Measurements from ENCODE around the gene XYLT1.

- no peak for TF ChIP-seq CTCF (IDR thresholded peaks at IDR 0.05 in 2 of 3, conservative IDR thresholded peaks at IDR 0.05 in 1 of 3; ENCODE audit: control insufficient read depth in 2 of 3, extremely low read depth in 1 of 3, insufficient read depth in 1 of 3, low read depth in 3 of 3, low read length in 3 of 3)
- no peak for TF ChIP-seq NR2C1 (IDR thresholded peaks at IDR 0.05)
These were observed 237.3 kb downstream of the XYLT1 start for GRCh38 chr16:17233318-17234002.

All from GM12878 (cell line).